Measurements from ENCODE around the gene CGNL1.

DNA sequence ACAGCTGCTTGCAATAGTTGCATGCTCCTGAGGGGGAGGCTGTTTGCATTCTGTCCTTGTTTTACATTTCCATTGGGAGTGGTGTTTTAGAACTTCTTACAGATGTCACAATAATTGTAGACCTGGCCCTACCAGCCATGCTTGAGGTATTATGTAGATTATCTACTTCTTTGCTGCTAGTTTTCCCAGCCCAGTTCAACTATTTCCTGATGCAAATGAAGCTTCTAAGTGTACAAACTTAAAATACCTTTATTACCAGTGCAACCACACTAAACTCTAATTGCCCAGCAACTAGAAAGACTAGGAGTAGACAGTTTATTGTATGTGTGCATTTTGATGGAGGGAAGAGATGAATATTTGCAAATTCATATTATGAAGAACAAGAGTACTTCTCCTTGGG lies 110.5 kb downstream of the CGNL1 start:
- TF ChIP-seq, protein P1, sequence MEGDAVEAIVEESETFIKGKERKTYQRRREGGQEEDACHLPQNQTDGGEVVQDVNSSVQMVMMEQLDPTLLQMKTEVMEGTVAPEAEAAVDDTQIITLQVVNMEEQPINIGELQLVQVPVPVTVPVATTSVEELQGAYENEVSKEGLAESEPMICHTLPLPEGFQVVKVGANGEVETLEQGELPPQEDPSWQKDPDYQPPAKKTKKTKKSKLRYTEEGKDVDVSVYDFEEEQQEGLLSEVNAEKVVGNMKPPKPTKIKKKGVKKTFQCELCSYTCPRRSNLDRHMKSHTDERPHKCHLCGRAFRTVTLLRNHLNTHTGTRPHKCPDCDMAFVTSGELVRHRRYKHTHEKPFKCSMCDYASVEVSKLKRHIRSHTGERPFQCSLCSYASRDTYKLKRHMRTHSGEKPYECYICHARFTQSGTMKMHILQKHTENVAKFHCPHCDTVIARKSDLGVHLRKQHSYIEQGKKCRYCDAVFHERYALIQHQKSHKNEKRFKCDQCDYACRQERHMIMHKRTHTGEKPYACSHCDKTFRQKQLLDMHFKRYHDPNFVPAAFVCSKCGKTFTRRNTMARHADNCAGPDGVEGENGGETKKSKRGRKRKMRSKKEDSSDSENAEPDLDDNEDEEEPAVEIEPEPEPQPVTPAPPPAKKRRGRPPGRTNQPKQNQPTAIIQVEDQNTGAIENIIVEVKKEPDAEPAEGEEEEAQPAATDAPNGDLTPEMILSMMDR (IDR thresholded peaks at IDR 0.05; ENCODE audit: insufficient read depth, low read depth, low read length) = no peak
- no peak for TF ChIP-seq EZH2 (IDR thresholded peaks at IDR 0.05; ENCODE audit: insufficient read depth, low read length)

Data from astrocyte (in vitro differentiated cells and primary cell).